Effector CD8-positive, alpha-beta T cell (primary cell): ENCODE data around the gene TMC7.

Experiments used
- DNase-seq: peaks from one replicate; lab custom pipeline; 2025; lab: John Stamatoyannopoulos, UW

Gene TMC7

DNA sequence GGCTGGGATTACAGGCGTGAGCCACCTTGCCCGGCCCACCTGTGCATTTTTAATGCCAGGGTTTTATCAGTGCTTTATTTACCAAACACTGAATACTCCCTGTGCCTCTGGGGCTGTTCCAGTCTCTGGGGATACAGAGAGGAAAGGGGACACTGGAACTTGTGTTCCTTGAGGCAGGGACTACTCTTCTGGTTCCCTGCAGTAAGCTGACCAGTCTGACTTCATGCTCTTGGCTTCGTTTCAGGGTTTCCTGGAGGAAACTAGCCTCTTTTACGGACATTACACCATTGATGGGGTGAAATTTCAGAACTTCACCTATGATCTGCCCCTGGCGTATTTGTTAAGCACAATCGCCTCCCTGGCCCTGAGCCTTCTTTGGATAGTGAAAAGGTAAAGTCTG lies 46.2 kb downstream of the TMC7 start:
- DNase-seq: no peak

DNA sequence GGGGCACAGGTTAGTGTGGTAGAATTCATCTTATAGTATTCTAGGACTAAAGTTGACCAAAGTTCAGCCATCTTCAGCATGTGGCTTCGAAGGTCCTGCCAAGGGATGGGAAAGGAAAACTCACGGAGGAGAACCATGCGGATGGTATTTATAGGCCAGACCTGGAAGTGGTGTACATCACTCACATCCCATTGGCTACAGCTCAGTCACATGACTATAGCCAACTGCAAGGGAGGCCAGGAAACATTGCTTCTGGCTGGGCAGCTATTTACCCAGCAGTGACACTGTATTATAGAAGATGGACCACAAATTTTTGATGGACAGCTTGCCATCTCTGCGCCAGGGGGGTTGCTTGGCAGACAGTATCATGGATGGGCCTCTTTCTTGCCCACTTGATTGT lies 48.0 kb downstream of the TMC7 start:
- no peak for DNase-seq

DNA sequence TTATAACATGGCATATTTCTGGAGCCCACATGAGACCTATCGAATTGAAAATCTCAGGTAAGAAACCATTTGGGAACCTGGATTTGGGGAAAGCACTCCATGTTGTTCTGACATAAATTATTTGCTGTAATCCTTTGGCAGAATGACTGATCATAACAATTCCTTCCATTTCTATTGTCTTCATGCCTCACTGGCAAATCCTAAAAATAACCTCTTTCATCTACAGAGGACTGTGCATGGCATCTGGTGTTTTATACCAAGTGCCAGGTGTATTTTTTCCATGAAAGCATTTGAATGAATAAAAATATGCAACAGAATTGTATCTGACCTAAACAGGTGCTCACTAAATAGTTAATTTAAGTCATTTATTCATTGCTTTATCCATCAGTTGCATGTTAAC lies 50.0 kb downstream of the TMC7 start:
- no peak for DNase-seq

DNA sequence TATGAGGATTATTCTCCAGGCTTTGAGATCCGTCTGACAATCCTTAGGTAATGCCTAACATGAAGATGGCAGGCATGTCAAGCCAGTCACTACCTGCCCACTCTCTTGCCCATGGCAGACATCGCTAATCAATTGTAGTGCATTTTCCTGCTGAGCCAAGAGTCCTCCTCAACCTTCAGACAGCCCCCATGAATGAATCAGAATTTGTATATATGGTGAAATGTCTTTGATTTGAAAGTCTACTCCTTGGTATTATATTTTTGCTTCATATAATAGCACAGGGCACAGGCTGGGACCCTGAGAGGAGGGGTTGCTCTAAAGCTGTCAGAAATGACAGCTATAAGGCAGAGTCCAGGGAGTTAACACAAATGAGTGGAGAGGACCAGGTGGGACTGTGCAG lies 56.7 kb downstream of the TMC7 start:
- no peak for DNase-seq

DNA sequence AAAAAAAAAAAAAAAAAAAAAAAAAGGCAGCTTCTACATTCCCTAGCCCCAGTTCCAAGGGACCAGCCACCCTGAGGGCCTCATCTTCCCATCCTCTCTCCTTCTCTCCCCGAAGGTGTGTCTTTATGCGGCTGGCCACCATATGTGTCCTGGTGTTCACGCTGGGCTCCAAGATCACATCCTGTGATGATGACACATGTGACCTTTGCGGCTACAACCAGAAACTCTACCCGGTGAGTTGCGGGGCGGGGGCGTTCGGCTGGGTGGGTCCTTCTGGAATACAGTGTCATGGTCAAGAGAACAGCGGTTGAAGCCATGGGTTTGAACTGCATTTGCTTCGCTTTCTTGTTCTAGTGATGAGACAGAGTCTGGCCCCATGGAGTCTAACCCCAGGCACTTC lies 61.0 kb downstream of the TMC7 start:
- DNase-seq: no peak

DNA sequence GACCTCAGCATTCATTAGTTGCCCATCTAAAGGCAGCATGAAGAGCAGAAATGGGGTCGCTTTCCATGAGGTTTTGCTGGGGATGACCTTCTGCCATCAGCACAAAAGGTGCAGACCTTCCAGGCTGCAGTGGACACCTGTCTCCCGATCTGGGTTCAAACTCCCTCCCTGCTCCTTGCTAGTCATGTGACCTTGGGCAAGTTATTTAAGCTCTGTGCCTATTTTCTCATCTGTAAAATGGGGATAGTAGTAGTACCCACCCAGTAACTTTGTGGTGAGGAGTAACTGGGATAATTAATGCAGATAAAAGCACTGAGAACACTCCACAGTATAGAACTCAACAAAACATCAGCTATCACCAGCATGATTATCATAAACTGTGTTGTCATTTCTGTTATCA lies 62.3 kb downstream of the TMC7 start:
- no peak for DNase-seq

DNA sequence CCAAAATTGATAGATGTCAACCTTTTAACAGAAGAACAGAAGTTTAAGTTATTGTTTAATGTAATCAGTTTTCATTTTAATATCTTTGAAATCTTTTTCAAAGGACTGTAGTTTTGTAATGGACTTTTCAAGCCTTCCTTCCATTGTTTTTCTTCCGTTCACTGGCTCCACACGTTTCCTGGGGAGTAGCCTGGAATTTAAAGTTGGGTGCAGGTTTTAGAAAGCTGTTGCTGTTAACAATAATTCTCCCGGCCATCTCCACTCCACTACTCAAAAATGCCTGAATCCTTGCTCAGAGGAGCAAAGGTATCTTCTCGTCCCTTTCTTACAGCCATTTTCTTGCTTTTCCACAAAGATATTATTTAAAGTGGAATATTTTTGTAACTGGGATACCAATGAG lies 79.0 kb downstream of the TMC7 start:
- DNase-seq: no peak

DNA sequence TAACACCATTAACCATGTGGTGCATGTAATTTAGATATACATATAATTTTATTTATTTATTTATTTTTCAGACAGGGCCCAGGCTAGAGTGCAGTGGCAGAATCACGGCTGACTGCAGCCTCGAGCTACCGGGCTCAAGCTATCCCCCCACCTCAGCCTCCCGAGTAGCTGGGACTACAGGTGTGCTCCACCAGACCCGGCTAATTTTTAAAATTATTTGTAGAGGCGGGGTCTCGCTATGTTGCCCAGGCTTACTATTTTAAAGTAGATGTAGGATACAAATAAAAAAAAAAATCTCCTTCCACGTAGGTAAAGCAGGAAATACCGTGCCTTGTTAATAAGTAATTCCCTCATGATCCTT lies 83.2 kb downstream of the TMC7 start:
- DNase-seq: no peak

DNA sequence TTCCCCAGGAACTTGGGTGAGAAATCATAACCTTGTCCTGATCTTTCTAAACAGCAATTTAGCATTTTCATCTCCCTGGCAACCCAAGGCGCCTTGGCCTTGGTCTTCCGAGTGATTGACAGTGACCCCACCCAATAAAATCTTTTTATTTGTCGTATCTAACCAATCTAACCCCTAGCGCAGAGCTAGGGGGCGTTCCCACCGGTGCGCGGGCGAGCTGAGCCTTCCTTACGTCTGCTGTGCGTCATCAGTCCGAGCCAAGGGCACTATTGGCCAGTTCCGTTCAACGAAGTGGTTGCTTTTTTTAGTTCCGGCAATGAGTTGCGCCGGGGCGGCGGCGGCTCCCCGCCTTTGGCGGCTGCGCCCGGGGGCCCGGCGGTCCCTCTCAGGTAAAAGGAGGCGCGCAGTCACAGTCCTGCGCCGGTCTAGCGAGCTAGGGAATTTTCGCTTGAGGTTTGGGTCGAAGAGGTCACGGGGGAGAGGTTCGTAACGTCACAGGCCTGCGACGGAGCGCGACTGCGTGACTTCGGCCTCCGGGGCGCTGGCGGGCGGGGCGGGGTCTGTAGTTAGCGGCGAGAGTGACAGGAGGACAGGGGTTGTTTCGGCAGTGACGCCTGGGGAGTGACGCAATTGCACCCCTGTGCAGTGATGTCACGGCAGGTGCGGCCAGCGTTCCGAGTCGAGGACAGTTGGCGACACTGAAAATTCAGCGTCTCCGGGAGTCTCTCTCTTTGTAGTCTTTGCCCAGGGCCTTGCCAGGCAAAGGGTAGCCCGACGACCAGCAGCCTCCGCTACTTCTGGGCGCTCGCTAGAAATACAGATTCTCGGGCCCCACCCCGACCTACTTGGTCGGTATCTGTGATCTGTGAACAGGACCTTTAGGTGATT lies 83.9 kb downstream of the TMC7 start, which contains the start of gene COQ7:
TSS of gene COQ7 (plus strand) at position 266 of the 888 bp plus-strand sequence. CDS start at position 317, 51 bp downstream.
- DNase-seq: peak; percentile 95

DNA sequence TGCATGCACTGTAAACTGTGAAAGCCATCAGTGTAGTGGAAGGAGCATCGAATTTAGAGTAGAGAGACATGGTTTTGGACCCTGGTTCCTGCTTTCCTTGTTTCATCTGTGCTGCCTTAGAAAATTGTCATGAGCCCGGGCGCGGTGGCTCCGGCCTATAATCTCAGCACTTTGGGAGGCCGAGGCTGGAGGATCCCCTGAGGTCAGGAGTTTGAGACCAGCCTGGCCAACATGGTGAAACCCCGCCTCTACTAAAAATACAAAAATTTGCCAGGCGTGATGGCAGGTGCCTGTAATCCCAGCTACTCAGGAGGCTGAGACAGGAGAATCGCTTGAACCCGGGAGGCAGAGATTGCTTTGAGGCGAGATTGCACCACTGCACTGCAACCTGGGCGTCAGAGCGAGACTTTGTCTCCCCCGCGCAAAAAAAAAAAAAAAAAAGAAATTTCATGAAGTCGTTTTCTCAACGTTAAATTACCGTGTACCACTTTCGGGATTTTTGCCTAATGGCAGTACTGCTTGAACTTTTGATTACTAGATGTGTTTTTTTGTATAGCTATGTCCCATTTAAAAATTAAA lies 84.6 kb downstream of the TMC7 start:
- DNase-seq: no peak

DNA sequence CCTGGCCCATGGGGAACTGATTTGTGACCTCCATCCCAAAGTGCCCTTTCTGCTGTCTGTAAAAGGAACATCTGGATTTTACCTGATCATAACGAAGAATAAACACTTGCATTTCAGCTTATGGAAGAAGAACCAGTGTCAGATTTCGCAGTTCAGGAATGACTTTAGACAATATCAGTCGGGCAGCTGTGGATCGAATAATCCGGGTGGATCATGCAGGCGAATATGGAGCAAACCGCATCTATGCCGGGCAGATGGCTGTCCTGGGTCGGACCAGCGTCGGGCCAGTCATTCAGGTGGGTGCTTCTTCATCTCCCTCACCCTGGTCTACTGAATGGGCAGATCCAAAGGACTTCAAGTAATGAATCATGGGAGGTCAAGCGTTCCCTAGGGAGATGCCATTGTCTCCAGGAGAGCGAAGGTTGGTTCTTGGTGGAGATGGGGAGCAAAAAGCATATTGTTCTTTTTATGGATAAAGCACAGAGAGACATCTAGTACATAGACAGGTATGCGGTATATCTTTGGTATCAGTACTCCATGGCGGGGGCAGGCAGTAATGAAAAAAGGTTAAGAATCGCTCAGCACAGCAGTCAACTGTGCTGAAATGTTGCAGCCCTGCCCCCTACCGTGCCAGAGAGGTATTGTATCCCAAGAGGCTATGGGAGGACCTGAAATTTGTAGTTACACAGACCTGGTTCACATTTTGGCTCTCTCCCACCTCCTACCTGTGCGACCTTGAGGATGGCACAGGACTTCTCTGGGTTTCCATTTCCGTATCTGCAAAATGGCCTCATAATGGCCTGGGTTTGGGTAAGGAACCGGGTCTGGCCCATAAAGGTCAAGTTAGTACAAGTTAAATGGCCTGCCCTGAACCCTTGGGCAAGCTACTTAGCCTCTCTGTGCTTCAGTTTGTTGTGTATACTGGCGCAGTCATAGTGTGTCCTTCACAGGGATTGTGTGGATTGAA lies 88.4 kb downstream of the TMC7 start:
- DNase-seq: peak; percentile 19

DNA sequence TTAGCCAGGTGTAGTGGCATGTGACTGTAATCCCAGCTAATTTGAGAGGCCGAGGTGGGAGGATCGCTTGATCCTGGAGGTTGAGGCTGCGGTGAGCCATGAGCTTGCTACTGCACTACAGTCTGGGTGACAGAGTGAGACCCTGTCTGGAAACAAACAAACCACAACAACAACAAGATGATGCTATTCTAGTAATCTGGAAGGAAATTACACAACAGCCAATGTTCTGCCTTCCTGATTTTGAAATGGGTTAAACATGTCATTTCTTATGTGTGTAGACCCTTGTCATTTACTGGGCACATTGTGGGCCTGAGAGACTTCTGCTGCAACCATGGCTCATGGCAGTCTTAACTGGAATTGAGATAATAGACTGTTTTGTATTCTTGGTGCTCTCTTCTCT lies 89.6 kb downstream of the TMC7 start:
- DNase-seq: no peak

DNA sequence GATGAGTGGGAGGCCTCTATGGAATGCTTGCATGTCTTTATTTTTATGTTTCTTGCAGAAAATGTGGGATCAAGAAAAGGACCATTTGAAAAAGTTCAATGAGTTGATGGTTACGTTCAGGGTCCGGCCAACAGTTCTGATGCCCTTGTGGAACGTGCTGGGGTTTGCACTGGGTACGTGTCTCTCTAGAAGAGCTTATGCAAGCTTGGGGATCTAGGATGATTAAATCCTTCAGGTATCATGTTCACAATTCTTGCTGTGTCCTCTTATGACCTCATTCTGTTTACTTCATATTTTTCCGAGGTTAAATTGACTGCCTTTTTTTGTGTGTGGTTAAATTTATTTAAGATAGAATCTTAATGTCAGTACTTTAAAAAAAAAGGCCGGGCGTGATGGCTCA lies 90.1 kb downstream of the TMC7 start:
- DNase-seq: no peak

DNA sequence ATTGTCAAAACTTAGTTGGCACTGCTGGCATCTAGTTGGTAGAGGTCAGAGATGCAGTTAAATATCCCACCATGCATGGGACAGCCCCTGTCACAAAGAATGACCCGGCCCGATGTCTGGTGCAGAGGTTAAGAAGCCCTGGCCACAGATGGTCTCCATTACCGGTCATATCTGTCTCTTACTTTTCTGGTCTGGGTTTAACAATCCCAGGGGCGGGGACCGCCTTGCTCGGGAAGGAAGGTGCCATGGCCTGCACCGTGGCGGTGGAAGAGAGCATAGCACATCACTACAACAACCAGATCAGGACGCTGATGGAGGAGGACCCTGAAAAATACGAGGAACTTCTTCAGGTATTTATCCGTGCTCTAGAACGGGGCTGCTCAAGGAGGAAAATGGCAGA lies 91.8 kb downstream of the TMC7 start:
- no peak for DNase-seq

DNA sequence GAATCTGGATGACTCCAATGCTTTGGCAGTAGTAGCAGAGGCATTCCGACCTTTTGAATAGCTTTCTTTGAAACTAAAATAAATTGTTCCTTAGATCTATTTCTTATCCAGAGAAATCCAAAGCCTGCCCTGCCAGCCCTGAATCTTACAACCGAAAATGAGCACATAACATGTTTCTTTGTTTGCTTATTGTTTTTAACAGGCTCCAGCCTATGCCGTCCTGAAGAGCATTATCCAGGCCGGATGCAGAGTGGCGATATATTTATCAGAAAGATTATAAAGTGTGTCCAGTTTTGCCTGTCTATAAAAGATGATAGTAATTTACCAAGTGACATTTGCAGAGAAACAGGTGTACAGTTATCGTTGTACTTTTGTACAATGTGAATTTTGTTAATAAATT lies 94.1 kb downstream of the TMC7 start:
- no peak for DNase-seq

DNA sequence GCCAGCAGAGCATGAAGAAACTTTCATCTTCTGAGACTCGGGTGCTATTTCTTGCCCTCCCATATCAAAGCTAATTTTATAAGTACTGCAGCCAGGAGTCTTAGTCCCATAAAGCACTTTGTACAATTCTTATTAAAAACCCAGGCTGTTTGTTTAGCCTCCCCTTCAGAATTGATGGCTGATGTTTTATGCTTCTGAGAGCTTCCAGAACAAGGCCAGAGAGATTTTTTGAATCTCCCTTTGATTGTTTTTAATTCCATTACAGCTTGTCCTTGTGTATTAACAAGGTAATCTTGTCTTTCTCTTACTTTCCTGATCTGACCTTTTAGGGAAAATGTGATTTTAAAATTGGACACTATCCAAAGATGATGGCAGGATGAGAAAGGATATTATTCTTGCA lies 99.9 kb downstream of the TMC7 start:
- DNase-seq: no peak

DNA sequence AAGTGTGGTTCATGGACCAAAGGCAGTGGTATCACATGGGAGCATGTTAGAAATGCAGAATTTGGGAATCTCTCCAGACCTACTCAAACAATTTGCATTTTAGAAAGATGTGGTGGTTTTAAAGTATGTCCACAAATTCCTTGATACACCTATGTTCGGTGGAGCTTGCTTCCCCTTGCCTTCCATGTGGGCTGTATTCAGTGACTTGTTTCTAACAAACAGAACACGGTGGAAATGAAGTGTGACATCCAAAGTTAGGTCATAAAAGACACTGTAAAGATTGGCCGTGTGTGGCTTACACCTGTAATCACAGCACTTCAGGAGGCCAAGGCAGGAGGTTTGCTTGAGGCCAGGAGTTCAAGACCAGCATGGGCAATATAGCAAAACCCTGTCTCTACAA lies 100.4 kb downstream of the TMC7 start:
- no peak for DNase-seq

DNA sequence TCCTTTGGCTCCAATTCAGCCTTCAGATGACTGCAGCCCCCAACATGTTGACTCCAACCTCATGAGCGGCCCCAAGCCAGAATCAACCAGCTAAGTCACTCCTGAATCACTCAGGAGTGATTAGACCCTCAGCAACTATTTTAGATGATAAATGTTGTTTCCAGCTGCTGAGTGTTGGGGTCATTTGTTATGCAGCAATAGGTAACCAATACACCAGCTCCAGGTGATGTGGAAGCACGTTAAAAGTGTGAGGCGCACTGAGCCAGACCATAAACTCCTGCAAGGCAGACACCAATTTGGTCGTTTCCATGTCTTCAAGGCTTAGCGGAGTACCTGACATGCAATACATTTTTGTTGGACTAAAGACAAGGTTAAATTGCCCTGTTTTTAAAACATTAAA lies 101.1 kb downstream of the TMC7 start:
- no peak for DNase-seq

DNA sequence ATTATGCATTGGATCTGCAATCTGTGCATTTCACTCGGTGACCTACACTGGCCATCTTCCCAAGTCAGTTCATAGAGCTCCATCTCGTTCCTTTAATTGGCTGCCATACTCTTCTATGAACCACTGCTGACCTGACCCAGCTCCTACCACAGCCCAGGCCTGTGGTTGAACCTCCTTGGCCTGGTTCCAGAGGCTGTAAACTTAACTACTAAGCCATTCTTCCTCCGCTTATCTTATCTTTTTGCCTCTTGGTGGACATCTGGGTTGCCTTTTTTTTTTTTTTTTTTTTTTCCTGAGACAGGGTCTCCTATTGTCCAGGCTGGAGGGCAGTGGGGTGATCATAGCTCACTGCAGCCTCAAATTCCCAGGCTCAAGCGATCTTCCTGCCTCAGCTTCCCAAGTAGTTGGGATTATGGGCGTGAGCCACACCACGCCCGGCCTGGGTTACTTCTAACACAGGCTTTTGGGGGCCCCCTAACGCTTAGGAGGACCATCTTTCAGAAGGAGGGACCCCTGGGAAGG lies 102.0 kb downstream of the TMC7 start:
- no peak for DNase-seq

DNA sequence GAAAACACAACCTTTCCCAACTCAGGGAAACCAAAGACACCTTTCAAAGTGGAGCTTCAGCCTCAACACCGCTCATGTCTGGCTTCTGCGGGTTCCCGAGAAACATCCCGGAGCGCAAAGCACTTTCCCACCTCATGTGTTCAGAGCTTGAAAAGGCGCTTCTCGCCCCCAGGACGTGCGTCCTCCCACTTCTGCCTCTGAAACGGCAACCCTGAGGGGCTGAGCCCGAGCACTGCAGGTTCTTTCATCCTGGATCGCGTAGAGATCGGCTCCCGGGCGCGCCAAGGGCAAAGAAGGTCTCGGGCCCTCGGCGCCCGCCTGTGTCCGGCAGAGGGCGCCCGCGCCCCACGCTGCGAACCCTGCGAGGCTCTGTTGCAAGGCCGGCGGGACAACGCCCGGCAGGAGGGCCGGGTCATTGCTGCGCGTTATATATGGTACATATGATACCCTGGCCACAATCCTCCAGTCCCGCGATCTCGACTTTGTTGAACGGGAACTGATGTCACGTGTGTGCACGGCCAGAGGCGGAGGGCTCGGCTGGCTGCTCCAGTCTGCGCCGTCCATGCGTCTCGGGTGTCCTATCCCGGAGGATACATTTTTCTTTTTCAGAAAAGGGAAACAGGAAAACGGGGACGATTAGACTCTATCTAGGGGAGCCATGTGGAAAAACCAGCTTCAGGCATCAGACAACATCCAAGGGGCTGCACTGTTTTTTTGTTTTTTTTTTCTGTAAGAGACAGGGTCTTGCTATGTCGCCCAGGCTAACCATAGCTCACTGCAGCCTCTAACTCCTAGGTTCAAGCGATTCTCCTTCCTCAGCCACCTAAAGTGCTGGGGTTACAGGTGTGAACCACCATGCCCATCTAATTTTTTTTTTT lies 102.8 kb downstream of the TMC7 start:
- peak; percentile 64 for DNase-seq

DNA sequence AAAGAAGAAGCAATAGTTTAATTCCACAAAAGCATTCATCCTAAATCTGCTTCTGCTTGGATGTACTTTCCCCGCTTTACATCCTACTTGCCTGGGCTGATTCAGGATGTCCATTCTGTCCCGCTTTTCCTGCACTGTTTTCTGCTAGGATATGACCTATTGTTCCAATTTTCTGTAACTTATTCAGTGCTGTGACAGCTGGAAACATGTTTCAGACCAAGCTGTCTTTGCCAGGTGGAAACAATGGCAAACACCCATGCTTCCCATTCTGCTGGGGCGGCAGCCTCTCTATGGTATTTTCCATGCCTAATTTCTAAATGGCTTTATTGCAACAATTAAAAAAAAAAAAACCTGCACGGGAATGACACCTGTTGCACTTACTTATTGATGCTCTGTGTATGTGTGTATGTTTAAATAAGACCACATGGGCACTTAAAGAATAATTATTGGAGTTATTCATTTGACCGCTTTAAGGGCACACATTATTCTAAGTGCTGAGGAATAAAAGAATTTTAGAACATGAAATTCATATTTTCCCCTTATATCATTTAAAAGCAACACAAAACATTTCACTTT lies 104.7 kb downstream of the TMC7 start:
- DNase-seq: no peak
